Fibroblast of gingiva (primary cell): ENCODE results near the gene KDM1A.

Source experiments
- DNase-seq: peaks from one replicate; pipeline ENCODE4 v3.0.0-alpha.2; 2011; ENCODE audit warnings: low read depth

Gene KDM1A

DNA sequence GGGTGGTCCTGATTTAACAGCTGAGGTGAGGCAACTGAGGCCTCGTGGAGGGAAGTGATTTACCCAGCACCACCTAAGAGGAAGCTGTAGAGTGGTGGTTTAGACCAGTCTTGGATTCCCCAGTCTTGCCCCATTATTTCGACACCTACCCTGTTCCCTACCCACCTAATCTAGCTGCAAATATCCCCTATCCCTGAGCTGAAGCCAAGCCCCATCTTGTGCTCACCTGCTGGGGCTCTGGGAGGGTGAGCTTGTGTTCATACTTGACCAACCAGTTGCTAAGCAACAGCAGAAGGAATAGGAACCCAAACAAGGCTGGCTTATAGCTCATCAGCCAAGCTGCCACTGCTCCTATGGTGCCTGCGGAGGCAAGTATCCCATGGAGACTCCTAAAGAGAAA lies 5.6 kb upstream of the KDM1A start:
- no peak for DNase-seq

DNA sequence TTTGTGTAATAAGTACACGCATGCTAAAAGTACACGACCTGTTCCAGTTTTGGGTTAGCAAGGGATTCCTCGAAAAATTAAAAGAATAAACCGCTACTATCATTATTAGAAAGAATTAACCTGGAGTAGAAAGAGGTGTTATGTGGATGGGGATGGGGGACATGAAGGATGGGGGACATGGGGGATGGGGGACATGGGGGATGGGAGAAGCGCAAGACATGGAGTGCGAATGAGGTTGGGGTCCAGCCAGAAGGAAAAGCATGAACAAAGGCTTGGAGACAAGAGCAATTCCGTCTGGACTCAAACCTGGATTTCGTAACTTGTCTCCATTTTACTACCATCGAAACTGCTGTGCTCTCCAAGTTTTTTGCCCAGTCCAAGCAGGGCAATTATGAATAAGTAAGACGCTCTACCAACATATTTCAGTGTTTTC lies 591 bp upstream of the KDM1A start:
- no peak for DNase-seq

DNA sequence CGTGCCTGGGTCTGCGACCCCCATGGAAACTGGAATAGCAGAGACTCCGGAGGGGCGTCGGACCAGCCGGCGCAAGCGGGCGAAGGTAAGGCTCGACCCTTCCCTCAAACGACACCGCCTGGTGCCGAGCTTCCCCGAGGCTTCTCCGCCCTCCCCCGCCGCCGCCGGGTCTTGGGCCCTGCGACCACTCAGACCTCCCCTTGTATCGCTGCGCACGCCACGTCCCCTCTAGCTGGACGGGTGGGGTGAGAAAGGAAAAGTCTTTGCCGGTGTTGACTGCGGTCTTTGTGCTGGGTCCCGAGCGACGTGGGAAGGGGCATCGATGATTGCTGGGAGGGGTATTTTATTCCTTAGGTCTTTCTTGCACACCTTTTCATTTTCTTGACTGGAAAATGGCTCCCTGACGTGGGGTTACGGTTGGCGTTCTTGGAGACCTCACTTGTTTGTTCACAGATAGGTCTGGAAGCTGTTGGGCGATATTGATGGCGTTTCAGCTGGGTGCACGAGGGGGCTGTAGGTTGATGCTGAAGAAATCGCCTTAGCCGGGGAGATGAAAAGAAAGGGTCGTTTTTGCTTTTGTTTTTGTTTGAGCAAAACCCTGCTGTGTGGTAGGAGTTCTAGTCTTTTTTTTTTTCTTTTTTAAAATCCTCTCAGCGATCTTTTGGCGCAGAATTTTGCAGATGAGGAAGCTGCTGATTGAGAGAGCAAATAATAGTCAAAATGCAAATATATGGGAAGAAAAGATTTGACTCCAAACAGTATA lies 776 bp downstream of the KDM1A start:
- peak; percentile 11 for DNase-seq

DNA sequence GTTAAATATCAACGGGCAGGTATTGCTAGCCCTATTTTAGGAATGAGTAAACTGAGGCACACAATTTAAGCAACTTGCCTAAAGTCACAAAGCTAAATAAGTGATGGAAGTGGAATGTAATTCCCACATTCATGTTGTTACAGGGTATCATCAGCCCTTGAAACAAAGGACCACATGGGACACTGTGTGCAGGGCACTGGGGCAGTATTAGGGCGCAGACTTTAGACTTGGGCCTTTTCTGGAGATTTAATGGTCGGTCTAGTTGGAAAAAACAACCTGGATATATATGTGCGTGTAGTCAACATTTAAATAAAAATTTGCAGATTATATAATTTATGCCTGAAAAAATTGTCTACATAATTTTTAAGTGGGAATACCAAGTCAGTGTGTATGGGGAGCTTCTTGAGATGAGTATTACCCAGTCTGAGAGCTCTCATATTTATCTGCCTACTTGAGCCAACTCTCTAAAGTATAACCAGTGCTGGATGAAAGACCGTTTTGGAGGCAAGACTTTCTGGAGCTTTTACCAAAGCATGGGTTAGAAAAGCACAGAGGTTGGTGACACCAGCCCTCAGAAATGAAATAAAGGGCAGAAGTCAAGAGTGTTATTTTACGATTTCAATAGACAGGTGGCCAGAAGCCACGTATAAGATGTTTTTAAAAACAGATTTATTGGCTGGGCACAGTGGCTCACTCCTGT lies 1.6 kb downstream of the KDM1A start:
- DNase-seq = peak; percentile 2

DNA sequence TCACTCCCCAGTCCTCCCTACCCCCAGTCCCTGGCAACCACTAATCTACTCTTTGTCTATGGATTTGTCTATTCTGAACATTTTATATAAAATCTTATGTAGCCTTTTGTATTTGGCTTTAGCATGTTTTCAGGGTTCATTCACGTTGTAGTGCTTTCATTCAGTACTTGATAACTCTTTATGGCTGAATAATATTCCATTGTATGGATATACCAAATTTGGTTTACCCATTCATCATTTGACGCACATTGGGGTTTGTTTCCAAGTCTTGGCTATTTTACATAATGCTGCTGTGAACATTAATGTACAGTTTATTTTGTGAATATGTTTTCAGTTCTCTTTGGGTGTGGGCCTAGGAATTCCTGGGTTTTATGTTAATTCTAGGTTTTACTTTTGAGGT lies 2.6 kb downstream of the KDM1A start:
- no peak for DNase-seq

DNA sequence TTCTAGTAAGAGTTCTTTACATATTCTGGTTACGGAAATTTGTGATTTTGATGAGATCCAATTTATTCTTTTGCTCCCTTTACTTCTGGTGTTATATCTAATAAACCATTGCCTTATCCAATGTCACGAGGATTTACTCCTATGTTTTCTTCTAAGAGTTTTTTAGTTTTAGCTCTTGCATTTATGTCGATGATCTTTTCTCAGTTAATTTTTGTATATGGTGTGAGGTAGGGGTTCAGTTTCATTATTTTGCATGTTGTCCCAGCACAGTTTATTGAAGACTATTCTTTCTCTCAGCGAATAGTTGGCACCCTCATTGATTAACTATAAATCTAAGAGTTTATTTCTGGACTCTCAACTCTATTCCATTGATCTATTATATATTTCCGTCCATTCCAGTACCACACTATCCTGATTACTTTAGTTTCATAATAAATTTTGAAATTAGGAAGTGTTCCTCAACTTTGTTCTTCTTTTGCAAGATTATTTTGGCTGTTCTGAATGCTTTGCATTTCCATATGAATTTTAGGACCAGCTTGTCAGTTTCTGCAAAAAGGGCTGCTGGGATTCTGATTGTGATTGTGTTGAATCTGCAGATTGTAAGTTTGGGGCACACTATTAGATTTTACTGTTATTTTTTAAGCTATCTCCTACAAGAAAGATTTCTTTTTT lies 4.0 kb downstream of the KDM1A start:
- DNase-seq = no peak

DNA sequence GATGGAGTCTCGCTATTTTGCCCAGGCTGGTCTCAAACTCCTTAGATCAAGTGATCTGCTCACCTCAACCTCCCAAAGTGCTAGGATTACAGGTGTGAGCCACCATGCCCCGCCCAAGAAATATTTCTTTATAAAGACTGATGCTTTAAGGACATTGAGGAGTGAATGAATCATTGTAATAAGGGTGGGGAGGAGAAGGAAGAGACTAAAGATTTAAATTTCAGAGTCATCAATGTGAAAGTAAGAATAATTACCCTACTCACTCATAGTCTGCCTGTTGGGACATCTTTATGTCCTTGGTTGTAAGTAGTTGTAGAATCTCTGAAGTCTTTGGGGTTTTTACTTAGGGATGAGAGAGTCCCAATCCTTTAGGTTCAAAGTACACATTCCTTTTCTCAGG lies 7.3 kb downstream of the KDM1A start:
- DNase-seq = no peak

DNA sequence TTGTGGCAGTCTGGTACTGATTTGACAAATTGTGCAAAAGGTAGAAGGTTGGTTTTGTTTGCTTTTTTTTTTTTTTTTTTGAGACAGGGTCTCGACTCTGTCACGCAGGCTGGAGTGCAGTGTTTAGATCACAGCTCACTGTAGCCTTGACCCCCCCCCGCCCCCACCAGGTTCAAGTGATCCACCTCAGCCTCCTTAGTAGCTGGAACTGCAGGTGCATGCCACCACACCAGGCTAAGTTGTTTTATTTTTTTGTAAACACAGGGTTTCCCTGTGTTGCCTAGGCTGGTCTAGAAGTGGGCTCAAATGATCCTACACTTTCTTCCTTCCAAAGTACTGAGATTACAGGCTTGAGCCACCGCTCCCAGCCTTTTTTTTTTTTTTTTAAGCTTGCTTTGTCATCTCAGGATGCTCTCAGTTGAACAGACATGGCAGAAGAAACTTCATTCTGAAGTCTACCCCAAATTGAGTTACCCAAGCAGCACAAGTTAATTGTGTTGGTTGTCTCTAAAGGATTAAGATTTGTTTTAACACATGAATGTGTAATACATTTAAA lies 8.2 kb downstream of the KDM1A start:
- DNase-seq = no peak

DNA sequence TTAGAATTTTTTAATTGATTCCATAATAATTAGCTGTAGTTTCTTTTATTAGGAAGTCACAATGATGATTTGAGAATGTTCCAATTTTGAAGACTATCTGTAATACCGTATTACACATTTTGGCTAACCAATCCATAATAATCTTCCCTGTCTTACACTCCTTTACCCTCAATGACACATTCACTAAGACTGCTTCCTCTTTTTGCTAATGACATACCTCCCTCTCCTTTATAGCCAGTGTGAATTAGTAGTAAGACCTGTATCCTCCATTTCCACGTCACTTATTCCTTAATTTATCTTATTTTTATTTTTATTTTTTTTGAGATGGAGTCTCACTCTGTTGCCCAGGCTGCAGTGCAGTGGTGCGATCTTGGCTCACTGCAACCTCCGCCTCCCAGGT lies 10.1 kb downstream of the KDM1A start:
- no peak for DNase-seq

DNA sequence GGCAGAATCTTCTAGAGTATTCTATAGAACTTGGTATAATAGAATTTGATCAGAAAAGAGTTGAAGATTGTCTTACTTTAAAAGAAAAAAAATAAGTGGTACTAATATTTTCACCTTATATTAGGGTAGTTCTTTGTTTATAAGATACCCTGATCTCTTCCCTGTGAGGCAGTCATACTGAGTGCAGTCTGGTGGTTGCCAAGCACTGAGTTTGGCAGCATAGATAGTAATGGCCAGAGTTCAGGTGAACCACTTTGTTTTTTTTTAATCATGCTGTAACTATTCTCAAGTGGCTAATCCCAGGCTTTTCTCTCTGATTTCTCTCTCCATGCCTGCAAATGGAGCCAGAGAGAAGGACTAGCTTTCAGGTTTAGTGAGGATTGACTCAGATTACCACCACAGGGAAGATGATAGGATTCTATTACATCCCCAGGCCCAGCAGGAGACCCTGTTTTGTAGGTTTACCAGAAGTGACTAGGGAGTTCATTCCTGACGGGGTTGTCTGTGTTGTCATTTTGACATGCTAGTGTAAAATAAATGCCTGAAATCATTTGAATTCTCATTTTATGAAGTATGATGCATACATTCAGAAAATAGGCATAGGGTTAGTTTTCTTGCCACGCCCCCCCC lies 16.7 kb downstream of the KDM1A start:
- no peak for DNase-seq

DNA sequence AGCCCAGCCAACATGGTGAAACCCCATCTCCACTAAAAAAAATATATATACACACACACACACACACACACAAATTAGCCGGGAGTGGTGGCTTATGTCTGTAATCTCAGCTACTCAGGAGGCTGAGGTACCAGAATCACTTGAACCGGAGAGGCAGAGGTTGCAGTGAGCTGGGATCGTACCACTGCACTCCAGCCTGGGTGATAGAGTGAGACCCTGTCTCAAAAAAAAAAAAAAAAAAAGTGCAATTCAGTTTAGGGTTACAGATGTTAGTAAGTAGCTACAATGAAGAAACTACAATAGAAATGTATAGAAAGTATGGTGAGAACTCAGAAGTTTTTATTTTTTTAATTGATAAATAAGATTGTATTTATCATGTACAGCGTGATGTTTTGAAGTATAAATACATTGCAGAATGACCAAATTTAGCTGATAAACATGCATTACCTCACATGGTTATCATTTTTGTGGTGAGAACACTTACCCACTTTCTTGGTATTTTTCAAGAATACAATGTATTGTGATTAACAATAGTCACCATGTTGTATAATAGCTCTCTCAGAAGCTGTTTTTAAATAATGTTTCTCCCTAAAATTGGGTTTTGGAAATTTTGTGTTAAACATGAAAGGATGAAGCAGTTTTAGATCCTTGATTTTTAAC lies 17.9 kb downstream of the KDM1A start:
- no peak for DNase-seq

DNA sequence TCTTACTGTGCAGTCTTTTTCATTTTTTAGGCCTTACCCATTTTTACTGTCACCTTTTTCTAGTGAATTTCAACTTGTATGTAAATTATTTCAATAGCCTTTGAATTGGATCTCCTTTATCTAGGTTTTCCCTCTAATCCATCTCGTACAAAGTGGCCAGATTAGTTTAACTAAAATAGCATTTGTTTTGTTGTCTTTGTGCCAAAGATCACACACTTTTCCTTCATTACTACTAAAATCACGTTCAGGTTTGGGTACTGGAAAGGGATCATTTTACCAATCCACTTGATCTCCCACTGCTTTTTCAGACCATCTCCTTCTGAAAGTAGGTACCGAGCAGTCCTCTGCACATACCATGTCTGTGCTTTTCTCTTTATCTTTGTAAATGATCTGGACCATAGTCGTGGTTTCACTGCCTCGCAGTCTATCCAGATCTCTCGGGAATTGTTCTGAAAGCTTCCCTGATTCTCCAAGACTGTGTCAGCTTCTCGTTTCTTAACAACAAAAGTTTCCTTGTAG lies 20.1 kb downstream of the KDM1A start:
- no peak for DNase-seq

DNA sequence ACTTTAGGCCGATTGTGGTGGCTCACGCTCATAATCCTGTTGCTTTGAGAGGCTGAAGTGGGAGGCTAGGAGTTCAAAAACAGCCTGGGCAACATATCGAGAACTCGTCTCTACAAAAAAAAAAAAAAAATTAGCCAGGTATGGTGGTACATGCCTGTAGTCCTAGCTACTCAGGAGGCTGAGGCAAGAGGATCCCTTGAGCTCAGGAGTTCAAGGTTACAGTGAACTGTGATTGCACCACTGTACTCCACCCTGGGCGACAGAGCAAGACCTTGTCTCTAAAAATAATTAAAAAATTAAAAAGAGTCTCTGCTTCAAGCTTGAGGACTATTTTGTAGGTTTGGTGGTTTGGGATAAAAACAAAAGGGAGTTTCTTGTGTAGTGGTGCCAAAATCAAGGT lies 21.2 kb downstream of the KDM1A start:
- no peak for DNase-seq

DNA sequence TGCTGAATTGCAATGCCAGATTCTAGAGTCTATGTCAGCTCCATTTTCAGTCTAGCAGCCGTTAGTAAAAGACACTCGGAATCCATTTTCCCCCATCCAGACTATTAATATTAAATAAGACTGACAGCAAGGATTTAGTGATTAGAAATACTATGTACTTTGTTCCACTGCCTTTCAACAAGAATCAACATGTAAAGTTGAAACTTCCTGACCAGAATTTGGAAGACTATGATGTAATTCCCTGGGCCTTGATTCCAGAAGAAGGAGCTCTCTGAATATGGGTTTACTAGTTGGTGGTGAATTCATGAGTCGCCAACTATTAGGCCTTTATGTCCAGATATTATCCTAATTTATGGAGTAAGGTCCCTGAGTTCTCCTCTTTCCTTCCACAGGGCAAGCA lies 24.8 kb downstream of the KDM1A start:
- no peak for DNase-seq

DNA sequence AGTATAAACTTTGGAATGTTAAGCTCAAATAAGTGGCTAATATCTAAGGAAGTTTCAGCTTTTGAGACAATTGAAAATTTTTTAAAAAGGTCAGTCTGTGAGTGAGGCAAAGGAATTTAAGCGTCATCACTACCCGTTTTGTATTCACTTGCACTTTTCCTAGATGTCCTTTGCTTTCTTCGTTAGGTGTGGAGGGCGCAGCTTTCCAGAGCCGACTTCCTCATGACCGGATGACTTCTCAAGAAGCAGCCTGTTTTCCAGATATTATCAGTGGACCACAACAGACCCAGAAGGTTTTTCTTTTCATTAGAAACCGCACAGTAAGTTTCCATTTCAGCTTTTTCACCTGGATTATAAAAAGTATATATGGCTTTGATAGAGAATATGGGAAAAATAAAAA lies 30.9 kb downstream of the KDM1A start:
- no peak for DNase-seq

DNA sequence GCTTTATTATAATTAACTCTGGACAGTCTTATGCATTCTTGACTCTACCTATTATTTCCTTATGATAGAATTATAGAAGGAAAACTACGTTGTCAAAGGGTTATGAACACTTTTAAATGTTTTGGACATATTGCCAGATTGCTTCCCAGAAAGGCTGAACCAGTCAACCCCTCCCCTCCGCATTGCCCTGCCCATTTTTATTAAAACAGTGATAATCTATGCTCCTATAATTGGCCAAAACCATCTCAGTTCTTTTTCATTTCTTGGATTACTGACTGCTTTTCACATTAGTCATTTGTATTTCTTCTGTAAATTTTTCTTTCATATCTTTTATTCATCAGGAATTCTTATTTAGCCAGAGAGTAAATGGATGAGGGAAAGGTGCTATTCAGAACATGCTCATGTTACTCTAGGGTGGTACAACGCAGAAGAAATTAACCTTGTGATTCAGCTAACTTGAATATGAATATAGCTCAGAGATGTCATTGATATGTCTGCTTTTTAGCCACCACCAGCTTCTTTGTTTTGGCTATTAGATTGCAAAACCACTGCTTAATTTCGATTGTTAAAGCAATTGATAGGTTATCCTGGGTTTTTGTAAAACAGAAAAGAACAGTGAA lies 32.1 kb downstream of the KDM1A start:
- no peak for DNase-seq

DNA sequence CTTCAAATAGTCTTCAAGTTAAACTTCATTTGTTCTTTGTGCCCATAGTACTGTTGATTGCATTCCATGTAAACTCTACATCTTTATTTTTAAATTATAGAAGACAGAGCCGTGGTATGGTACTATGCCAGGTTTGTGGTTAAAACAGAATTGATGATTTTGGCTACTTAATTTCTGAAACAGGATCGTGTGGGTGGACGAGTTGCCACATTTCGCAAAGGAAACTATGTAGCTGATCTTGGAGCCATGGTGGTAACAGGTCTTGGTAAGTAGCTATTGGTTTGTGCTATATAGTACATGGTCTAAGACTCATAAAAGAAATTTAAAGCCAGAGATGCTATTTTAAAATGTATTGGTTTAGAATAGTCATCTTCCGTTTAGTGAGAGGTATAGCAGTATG lies 38.0 kb downstream of the KDM1A start:
- DNase-seq = no peak

DNA sequence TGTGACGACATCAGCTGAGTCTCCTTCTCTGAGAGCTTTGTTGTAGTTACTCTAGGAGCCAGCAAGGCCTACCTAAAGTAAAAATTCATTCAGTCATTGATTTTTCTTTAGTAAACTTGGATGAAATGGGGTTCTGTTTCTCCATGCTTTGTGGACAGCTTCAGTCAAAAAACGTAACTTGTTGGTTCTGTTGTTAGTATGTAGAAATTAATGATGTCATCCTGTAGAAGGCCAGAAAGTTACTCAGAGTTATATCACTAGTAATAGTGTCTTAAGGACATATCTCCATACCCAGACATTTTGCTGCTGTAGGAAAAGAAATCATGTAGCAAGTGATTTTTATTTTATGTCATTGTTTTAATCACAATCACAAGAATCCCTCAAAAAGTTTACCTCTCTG lies 43.0 kb downstream of the KDM1A start:
- no peak for DNase-seq

DNA sequence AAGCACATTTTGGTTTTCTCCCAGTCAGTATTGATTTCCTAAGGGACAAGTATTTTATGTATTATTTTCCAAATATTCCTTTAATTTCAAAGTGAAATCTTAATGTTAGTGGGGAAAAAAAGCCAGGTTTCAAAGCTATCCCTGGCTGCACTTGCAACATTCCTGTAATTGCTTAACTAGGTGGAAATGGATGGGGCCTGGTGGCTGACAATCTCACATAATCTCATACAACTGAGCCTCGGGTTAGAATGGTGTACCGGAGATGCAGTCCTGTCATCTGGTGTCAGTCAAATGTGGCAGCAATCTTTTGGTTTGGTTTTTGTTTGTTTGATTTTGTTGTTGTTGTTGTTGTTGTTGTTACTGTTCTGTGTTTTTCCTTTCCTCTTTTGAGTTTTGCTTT lies 46.1 kb downstream of the KDM1A start:
- DNase-seq = no peak

DNA sequence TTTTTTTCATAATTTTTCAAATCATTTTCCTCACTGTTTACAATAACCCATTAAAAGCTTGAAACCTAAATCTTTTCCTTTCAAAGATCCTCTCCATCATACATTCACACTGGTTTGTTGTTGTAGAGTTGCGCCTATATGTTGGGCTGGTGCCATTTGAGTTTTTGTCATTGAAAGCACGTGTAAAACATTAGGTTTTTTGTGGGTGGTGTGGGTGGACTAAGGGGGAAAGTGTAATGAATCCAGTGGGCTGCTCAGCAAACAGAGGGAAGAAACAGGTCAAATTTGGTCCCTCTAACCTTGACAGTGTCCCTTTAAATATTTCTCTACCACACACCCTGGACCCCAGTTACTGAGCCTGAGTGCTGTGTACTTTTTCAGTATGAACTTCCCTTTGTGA lies 46.8 kb downstream of the KDM1A start:
- no peak for DNase-seq

DNA sequence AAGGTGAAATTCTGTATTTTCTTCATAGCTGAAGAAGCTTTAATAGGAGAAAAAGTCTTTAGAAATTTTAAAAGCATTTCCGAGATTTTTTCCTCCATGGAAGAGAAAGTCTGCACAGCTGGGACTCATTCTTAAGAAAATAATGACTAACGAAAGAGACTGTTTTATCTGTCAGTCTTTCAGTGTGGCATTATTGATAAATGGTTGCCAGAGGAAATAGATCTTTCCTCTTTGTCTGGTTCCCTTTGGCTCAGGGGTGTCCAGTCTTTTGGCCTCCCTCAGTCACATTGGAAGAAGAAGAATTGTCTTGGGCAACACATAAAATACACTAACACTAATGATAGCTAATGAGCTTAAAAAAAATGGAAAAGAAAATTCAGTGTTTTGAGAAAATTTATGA lies 49.9 kb downstream of the KDM1A start:
- DNase-seq = no peak
